ENCODE measurements around the gene PDK1.

The PDK1 gene

DNA sequence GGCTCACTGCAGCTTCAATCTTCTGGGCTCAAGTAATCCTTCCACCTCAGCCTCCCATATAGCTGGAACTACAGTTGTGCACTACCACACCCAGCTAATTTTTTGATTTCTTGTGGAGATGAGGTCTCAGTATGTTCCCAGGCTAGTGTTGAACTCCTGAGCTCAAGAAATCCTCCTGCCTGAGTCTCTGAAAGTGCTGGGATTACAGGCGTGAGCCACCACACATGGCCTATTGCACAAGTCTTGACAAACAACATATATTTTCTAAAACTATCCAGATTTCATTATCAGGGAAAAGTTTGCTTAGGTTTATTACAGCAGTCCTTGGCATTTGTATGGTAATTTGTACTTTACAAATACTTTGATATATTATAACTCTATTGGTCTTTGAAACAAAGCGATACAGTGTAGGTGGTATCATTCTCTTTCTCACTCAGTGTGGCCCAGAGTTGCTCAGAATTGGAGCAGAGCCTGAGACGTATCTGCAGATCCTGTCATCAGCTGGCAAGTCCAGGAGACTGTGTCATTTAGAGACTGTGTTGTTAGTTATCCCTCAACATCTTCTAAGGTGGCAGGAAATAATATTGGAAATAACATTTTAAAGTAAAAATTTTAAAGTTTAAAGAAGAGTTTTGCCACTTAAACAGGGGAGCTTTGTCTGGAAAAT is 41.4 kb downstream of the PDK1 start:
- H3K36me3 ChIP-seq (ENCODE audit: low read length) = peaks cover 54% of the 10 kb centered on the region
- H3K27ac ChIP-seq (ENCODE audit: low read depth, low read length) = no peak overlapping the region
- no peak overlapping the region for H2AFZ ChIP-seq (ENCODE audit: low read depth, low read length, severe bottlenecking)
- no peaks in the 10 kb centered on the region for H3K27me3 ChIP-seq (ENCODE audit: low read length)
- no peak overlapping the region for H3K9ac ChIP-seq (ENCODE audit: low read length)
- no peaks in the 10 kb centered on the region for H3K9me2 ChIP-seq (replicated peaks; ENCODE audit: insufficient read depth, low read length)
- no peaks in the 10 kb centered on the region for H4K20me1 ChIP-seq (ENCODE audit: low read depth, low read length)
- TF ChIP-seq EZH2phosphoT487 (conservative IDR thresholded peaks at IDR 0.05; ENCODE audit: low read length) = no peak
- TF ChIP-seq, protein P1, sequence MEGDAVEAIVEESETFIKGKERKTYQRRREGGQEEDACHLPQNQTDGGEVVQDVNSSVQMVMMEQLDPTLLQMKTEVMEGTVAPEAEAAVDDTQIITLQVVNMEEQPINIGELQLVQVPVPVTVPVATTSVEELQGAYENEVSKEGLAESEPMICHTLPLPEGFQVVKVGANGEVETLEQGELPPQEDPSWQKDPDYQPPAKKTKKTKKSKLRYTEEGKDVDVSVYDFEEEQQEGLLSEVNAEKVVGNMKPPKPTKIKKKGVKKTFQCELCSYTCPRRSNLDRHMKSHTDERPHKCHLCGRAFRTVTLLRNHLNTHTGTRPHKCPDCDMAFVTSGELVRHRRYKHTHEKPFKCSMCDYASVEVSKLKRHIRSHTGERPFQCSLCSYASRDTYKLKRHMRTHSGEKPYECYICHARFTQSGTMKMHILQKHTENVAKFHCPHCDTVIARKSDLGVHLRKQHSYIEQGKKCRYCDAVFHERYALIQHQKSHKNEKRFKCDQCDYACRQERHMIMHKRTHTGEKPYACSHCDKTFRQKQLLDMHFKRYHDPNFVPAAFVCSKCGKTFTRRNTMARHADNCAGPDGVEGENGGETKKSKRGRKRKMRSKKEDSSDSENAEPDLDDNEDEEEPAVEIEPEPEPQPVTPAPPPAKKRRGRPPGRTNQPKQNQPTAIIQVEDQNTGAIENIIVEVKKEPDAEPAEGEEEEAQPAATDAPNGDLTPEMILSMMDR (IDR thresholded peaks at IDR 0.05; ENCODE audit: insufficient read depth, low read length, poor library complexity, severe bottlenecking) = no peak
- no peaks in the 10 kb centered on the region for H3K79me2 ChIP-seq (ENCODE audit: insufficient read depth, low read length)
- no peak overlapping the region for H3K4me2 ChIP-seq (ENCODE audit: low read depth, low read length, poor library complexity, severe bottlenecking)
- no peaks in the 10 kb centered on the region for H3K9me3 ChIP-seq (ENCODE audit: insufficient read depth, low read length)
- H3K4me3 ChIP-seq (ENCODE audit: insufficient read depth, low read length, poor library complexity, severe bottlenecking) = no peak overlapping the region
- H3F3A ChIP-seq (ENCODE audit: insufficient read depth) = no peaks in the 10 kb centered on the region

DNA sequence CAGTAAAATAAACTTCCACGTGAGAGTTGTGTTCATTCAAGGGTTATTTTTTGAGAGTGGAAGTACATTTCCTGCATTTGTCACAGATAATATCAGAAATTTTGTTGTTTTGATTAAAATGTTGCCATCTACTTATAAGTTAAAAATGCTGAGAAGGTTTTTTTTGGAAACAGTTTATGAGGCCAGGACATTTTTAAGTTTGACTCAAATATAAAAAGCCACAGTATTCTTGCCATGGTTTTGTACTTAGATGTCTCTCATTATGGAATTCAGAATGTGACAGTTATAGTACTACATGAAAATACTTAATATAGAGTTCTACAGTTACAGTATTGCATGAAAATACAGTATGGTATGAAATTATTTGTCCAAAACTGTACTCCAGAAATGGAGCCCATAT is 44.1 kb downstream of the PDK1 start:
- TF ChIP-seq, protein P1 (IDR thresholded peaks at IDR 0.05; ENCODE audit: insufficient read depth, low read length, poor library complexity, severe bottlenecking) = no peak
- no peak for TF ChIP-seq EZH2phosphoT487 (conservative IDR thresholded peaks at IDR 0.05; ENCODE audit: low read length)
- Histone ChIP-seq H3K79me2 (ENCODE audit: insufficient read depth, low read length) (no peaks in the 10 kb centered on the region), H3K4me2 (ENCODE audit: low read depth, low read length, poor library complexity, severe bottlenecking) (no peak overlapping the region), H3K27ac (ENCODE audit: low read depth, low read length) (no peak overlapping the region), H3K9ac (ENCODE audit: low read length) (no peak overlapping the region), H3K9me3 (ENCODE audit: insufficient read depth, low read length) (no peaks in the 10 kb centered on the region), H2AFZ (ENCODE audit: low read depth, low read length, severe bottlenecking) (no peak overlapping the region), H3F3A (ENCODE audit: insufficient read depth) (no peaks in the 10 kb centered on the region), H3K27me3 (ENCODE audit: low read length) (no peaks in the 10 kb centered on the region), H3K9me2 (replicated peaks; ENCODE audit: insufficient read depth, low read length) (no peaks in the 10 kb centered on the region), H4K20me1 (ENCODE audit: low read depth, low read length) (no peaks in the 10 kb centered on the region), H3K36me3 (ENCODE audit: low read length) (peaks cover 55% of the 10 kb centered on the region), H3K4me3 (ENCODE audit: insufficient read depth, low read length, poor library complexity, severe bottlenecking) (no peak overlapping the region)

DNA sequence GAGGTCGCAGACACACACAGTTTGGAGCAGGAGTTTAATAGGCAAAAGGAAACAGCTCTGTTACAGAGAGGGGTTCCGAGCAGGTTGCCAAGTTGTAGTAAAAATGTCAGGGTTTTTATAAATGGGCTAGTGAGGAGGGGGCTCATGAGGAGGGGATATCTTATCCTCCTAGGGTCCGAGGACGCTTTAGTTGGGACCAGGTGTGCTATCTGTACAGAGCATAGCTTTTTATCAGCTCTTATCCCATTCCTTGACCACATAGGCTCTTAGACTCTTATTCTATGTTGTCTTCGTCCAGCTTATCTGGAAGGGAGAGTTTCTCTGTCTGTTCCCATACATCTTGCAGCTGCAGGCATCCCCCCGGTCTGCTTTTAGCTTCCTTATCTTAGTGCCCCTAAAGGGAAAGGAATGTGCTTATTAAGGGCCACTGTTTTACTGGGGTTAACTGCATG is 44.7 kb downstream of the PDK1 start:
- no peaks in the 10 kb centered on the region for H3K79me2 ChIP-seq (ENCODE audit: insufficient read depth, low read length)
- H3K27me3 ChIP-seq (ENCODE audit: low read length) = no peaks in the 10 kb centered on the region
- no peak for TF ChIP-seq EZH2phosphoT487 (conservative IDR thresholded peaks at IDR 0.05; ENCODE audit: low read length)
- TF ChIP-seq, protein P1 (IDR thresholded peaks at IDR 0.05; ENCODE audit: insufficient read depth, low read length, poor library complexity, severe bottlenecking) = no peak
- no peaks in the 10 kb centered on the region for H3F3A ChIP-seq (ENCODE audit: insufficient read depth)
- H3K4me3 ChIP-seq (ENCODE audit: insufficient read depth, low read length, poor library complexity, severe bottlenecking) = no peak overlapping the region
- H3K9me3 ChIP-seq (ENCODE audit: insufficient read depth, low read length) = no peaks in the 10 kb centered on the region
- no peak overlapping the region for H3K9ac ChIP-seq (ENCODE audit: low read length)
- peaks cover 49% of the 10 kb centered on the region for H3K36me3 ChIP-seq (ENCODE audit: low read length)
- H4K20me1 ChIP-seq (ENCODE audit: low read depth, low read length) = no peaks in the 10 kb centered on the region
- no peak overlapping the region for H3K4me2 ChIP-seq (ENCODE audit: low read depth, low read length, poor library complexity, severe bottlenecking)
- H3K27ac ChIP-seq (ENCODE audit: low read depth, low read length) = no peak overlapping the region
- no peaks in the 10 kb centered on the region for H3K9me2 ChIP-seq (replicated peaks; ENCODE audit: insufficient read depth, low read length)
- no peak overlapping the region for H2AFZ ChIP-seq (ENCODE audit: low read depth, low read length, severe bottlenecking)

All from SU-DHL-6 (cell line).